HepG2 (cell line): Measurements from ENCODE around the gene PEMT. TPM values are rescaled to one million over a fixed set of nuclear protein-coding genes. Genes with fewer than 3 reads are reported as not detected.
A peak's percentile ranks its signal among the peaks of the same experiment; 100 is the strongest.

Experiments
- HDAC6 ChIP-seq: fragments of 200-600 bp; sonication (generic); IDR thresholded peaks from 2 replicates; pipeline ENCODE4 v1.7.0; 2017; ENCODE audit warnings: mild to moderate bottlenecking, antibody characterized with exemption, low read length, low read depth
- KLF12 ChIP-seq: sonication (generic); formaldehyde crosslinking; IDR thresholded peaks from 2 replicates; pipeline ENCODE4 v1.4.0; 2020; ENCODE audit warnings: missing genetic modification reagents, borderline replicate concordance
- PHF5A ChIP-seq: IDR thresholded peaks from one replicate; pipeline ENCODE4 v1.6.1; 2018; ENCODE audit warnings: low read depth, missing genetic modification reagents; ENCODE audit not compliant: unreplicated experiment
- PTBP1 ChIP-seq: fragments of 200-400 bp; formaldehyde crosslinking; IDR thresholded peaks from 2 replicates; pipeline ENCODE4 v1.6.1; 2018; ENCODE audit warnings: low read length, low read depth; ENCODE audit not compliant: poor library complexity, severe bottlenecking
- SRSF1 ChIP-seq: fragments of 200-400 bp; formaldehyde crosslinking; optimal IDR thresholded peaks from 2 replicates; pipeline ENCODE3; 2017; ENCODE audit warnings: mild to moderate bottlenecking, low read depth, low read length, moderate library complexity
- ZNF33B ChIP-seq: sonication (generic); formaldehyde crosslinking; IDR thresholded peaks from 2 replicates; pipeline ENCODE4 v1.5.1; 2020; ENCODE audit warnings: mild to moderate bottlenecking, missing genetic modification reagents
- ZNF460 ChIP-seq: sonication (generic); formaldehyde crosslinking; IDR thresholded peaks from 2 replicates; pipeline ENCODE4 v1.5.1; 2020; ENCODE audit warnings: missing genetic modification reagents, mild to moderate bottlenecking, borderline replicate concordance
- ZNF775 ChIP-seq: sonication (generic); formaldehyde crosslinking; IDR thresholded peaks from 2 replicates; pipeline ENCODE4 v1.4.0; 2020; ENCODE audit warnings: missing genetic modification reagents, mild to moderate bottlenecking, moderate library complexity, borderline replicate concordance
- polyA plus RNA-seq, 8 experiments: library from polyadenylated mRNA; depleted of rRNA in 3 of 8; stranded (reverse) in 7 of 8; unstranded in 1 of 8; fragments of >200 nt; fragmentation: Illumina TruSeq in 4 of 8; extraction: Trizol in 4 of 8; gene quantifications; 2 replicates each; pipeline versions ENCODE4 v1.2.1 to v1.2.3, GENCODE V29; 2011 to 2016; ENCODE audit warnings: low read depth in 4 of 8, missing spikeins in 1 of 8, mixed read lengths in 1 of 8; ENCODE audit not compliant: insufficient read depth in 1 of 8
- total RNA-seq, 5 experiments: library from RNA; depleted of rRNA; stranded (reverse); fragments of >200 nt; fragmentation: Illumina TruSeq; extraction: Trizol; gene quantifications; 2 replicates each; pipeline ENCODE4 v1.2.3, GENCODE V29; 2016; ENCODE audit warnings: low read depth in 1 of 5
- TF ChIP-seq, protein P1 (sequence below): sonication (generic); formaldehyde crosslinking; IDR thresholded peaks from 2 replicates; pipeline ENCODE4 v1.9.0; 2021; ENCODE audit warnings: missing genetic modification reagents, borderline replicate concordance
- TF ChIP-seq, protein P2 (sequence below): sonication (generic); formaldehyde crosslinking; IDR thresholded peaks from 2 replicates; pipeline ENCODE4 v1.5.1; 2020; ENCODE audit warnings: mild to moderate bottlenecking, missing genetic modification reagents, borderline replicate concordance
- TF ChIP-seq, protein P3 (sequence below): sonication (generic); formaldehyde crosslinking; IDR thresholded peaks from 2 replicates; pipeline ENCODE4 v1.5.0; 2020; ENCODE audit warnings: mild to moderate bottlenecking, missing genetic modification reagents
- TF ChIP-seq, protein P4 (sequence below), 2 experiments: sonication (generic) in 1 of 2; formaldehyde crosslinking in 1 of 2; IDR thresholded peaks; 2 replicates each; pipeline versions ENCODE4 v1.6.1 to v1.9.0; 2014 to 2022; ENCODE audit warnings: antibody characterized with exemption in 1 of 2, borderline replicate concordance in 1 of 2, inconsistent platforms in 1 of 2, low read depth in 1 of 2, missing genetic modification reagents in 1 of 2
- TF ChIP-seq, protein P5 (sequence below): sonication (generic); formaldehyde crosslinking; IDR thresholded peaks from 2 replicates; pipeline ENCODE4 v1.4.0; 2020; ENCODE audit warnings: missing genetic modification reagents

The PEMT gene
- total and polyA plus RNA-seq, 2 of the 13 experiments (the other 11 are each of a cell fraction or from before 2014, with no cell fraction given) = 31.7 to 43.6 TPM

DNA sequence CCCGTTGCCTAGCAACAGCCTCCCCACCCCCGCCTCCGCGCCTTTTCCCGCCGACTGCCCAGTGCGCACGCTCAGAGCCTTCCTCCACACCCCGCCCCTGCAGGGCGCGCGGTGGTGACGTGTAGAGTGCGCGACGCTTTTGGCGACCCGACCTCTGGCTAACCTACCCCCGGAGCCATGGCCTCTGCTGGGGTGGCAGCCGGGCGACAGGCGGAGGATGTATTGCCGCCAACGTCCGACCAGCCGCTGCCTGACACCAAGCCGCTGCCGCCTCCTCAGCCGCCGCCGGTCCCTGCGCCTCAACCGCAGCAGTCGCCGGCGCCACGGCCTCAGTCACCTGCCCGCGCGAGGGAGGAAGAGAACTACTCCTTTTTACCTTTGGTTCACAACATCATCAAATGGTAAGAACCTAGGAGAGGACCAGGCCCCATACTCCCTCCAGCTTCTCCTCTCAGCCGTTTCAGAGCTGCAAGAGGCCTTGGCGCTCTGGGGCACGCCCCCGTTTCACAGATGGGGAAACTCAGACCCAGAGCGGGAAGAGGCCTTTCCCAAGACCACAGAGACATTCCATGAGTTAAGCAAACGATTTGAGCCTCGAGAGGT lies 114.5 kb downstream of the PEMT start, which contains the start of gene MED9 (continued):
- TF ChIP-seq, protein P1, sequence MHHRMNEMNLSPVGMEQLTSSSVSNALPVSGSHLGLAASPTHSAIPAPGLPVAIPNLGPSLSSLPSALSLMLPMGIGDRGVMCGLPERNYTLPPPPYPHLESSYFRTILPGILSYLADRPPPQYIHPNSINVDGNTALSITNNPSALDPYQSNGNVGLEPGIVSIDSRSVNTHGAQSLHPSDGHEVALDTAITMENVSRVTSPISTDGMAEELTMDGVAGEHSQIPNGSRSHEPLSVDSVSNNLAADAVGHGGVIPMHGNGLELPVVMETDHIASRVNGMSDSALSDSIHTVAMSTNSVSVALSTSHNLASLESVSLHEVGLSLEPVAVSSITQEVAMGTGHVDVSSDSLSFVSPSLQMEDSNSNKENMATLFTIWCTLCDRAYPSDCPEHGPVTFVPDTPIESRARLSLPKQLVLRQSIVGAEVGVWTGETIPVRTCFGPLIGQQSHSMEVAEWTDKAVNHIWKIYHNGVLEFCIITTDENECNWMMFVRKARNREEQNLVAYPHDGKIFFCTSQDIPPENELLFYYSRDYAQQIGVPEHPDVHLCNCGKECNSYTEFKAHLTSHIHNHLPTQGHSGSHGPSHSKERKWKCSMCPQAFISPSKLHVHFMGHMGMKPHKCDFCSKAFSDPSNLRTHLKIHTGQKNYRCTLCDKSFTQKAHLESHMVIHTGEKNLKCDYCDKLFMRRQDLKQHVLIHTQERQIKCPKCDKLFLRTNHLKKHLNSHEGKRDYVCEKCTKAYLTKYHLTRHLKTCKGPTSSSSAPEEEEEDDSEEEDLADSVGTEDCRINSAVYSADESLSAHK (CRISPR knock-in tag) = no peak
- TF ChIP-seq HDAC6 (no peak), PTBP1 (no peak), PHF5A (no peak), KLF12 (CRISPR knock-in tag) (no peak; the same call in 1 of the 2 replicates), SRSF1 (peak; percentile 83), ZNF775 (CRISPR knock-in tag) (no peak), ZNF460 (CRISPR knock-in tag) (no peak), ZNF33B (CRISPR knock-in tag) (no peak)
- TF ChIP-seq, protein P2, sequence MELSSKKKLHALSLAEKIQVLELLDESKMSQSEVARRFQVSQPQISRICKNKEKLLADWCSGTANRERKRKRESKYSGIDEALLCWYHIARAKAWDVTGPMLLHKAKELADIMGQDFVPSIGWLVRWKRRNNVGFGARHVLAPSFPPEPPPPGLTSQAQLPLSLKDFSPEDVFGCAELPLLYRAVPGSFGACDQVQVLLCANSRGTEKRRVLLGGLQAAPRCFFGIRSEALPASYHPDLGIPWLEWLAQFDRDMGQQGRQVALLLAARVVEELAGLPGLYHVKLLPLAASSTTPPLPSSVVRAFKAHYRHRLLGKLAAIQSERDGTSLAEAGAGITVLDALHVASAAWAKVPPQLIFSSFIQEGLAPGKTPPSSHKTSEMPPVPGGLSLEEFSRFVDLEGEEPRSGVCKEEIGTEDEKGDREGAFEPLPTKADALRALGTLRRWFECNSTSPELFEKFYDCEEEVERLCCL = no peak
- TF ChIP-seq, protein P3, sequence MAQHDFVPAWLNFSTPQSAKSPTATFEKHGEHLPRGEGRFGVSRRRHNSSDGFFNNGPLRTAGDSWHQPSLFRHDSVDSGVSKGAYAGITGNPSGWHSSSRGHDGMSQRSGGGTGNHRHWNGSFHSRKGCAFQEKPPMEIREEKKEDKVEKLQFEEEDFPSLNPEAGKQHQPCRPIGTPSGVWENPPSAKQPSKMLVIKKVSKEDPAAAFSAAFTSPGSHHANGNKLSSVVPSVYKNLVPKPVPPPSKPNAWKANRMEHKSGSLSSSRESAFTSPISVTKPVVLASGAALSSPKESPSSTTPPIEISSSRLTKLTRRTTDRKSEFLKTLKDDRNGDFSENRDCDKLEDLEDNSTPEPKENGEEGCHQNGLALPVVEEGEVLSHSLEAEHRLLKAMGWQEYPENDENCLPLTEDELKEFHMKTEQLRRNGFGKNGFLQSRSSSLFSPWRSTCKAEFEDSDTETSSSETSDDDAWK = no peak
- TF ChIP-seq, protein P4, sequence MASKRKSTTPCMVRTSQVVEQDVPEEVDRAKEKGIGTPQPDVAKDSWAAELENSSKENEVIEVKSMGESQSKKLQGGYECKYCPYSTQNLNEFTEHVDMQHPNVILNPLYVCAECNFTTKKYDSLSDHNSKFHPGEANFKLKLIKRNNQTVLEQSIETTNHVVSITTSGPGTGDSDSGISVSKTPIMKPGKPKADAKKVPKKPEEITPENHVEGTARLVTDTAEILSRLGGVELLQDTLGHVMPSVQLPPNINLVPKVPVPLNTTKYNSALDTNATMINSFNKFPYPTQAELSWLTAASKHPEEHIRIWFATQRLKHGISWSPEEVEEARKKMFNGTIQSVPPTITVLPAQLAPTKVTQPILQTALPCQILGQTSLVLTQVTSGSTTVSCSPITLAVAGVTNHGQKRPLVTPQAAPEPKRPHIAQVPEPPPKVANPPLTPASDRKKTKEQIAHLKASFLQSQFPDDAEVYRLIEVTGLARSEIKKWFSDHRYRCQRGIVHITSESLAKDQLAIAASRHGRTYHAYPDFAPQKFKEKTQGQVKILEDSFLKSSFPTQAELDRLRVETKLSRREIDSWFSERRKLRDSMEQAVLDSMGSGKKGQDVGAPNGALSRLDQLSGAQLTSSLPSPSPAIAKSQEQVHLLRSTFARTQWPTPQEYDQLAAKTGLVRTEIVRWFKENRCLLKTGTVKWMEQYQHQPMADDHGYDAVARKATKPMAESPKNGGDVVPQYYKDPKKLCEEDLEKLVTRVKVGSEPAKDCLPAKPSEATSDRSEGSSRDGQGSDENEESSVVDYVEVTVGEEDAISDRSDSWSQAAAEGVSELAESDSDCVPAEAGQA (IDR thresholded peaks at IDR 0.05; ENCODE audit: low read depth) = peak; percentile 92
- TF ChIP-seq, protein P4 (CRISPR knock-in tag; IDR thresholded peaks at IDR 0.05; ENCODE audit: borderline replicate concordance) = no peak
- TF ChIP-seq, protein P5, sequence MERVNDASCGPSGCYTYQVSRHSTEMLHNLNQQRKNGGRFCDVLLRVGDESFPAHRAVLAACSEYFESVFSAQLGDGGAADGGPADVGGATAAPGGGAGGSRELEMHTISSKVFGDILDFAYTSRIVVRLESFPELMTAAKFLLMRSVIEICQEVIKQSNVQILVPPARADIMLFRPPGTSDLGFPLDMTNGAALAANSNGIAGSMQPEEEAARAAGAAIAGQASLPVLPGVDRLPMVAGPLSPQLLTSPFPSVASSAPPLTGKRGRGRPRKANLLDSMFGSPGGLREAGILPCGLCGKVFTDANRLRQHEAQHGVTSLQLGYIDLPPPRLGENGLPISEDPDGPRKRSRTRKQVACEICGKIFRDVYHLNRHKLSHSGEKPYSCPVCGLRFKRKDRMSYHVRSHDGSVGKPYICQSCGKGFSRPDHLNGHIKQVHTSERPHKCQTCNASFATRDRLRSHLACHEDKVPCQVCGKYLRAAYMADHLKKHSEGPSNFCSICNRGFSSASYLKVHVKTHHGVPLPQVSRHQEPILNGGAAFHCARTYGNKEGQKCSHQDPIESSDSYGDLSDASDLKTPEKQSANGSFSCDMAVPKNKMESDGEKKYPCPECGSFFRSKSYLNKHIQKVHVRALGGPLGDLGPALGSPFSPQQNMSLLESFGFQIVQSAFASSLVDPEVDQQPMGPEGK = peak; percentile 62
